ENCODE results near the gene PDILT.

GRCh38 chr16:20377181-20377580 lies 27.4 kb downstream of the PDILT start:
- TF ChIP-seq POLR2AphosphoS5 (IDR thresholded peaks at IDR 0.05; ENCODE audit: low read depth, low read length) (no peak), POLR2A (IDR thresholded peaks at IDR 0.05; ENCODE audit: low read depth, low read length) (no peak), POU2F2 (IDR thresholded peaks at IDR 0.05; ENCODE audit: low read depth, low read length) (no peak), TAF1 (IDR thresholded peaks at IDR 0.05; ENCODE audit: low read depth, low read length) (no peak), SPI1 (IDR thresholded peaks at IDR 0.05; ENCODE audit: low read depth, low read length) (no peak), PAX5 (IDR thresholded peaks at IDR 0.05; ENCODE audit: insufficient read depth, low read length, severe bottlenecking) (no peak)

Data from GM12891 (cell line).